GM12878 (cell line): Measurements from ENCODE around the gene GMIP. TPM values are rescaled to one million over a fixed set of nuclear protein-coding genes. Genes with fewer than 3 reads are reported as not detected.
A peak's percentile ranks its signal among the peaks of the same experiment; 100 is the strongest.

Experiments
- BMI1 ChIP-seq: fragments of 450-650 bp; IDR thresholded peaks from 2 replicates; pipeline ENCODE4 v1.6.1; 2016; ENCODE audit warnings: mild to moderate bottlenecking, moderate library complexity, borderline replicate concordance
- BRCA1 ChIP-seq: IDR thresholded peaks from 2 replicates; pipeline ENCODE4 v1.6.1; 2011; ENCODE audit warnings: low read depth, low read length, improper control_type of control experiment
- DPF2 ChIP-seq: fragments of 450-650 bp; IDR thresholded peaks from 2 replicates; pipeline ENCODE4 v1.6.1; 2017; ENCODE audit warnings: mild to moderate bottlenecking
- JUND ChIP-seq: IDR thresholded peaks from 2 replicates; pipeline ENCODE4 v1.6.1; 2012; ENCODE audit warnings: low read depth, mild to moderate bottlenecking, low read length, improper control_type of control experiment, moderate library complexity
- MYB ChIP-seq: fragments of 150-350 bp; IDR thresholded peaks from 2 replicates; pipeline ENCODE4 v1.6.1; 2014; ENCODE audit warnings: mild to moderate bottlenecking, low read depth, low read length, borderline replicate concordance
- NBN ChIP-seq: fragments of 450-650 bp; IDR thresholded peaks from 2 replicates; pipeline ENCODE4 v1.6.1; 2016
- POLR2AphosphoS5 ChIP-seq: IDR thresholded peaks from 2 replicates; pipeline ENCODE4 v1.6.1; 2011; ENCODE audit warnings: mild to moderate bottlenecking, low read length, inconsistent platforms
- RAD51 ChIP-seq: fragments of 450-650 bp; IDR thresholded peaks from 2 replicates; pipeline ENCODE4 v1.6.1; 2016; ENCODE audit warnings: moderate library complexity, mild to moderate bottlenecking, inconsistent platforms
- RUNX3 ChIP-seq: IDR thresholded peaks from 2 replicates; pipeline ENCODE4 v1.6.1; 2012; ENCODE audit warnings: low read length, inconsistent platforms
- SRF ChIP-seq, 2 experiments: IDR thresholded peaks; 2 replicates each; pipeline ENCODE4 v1.6.1; 2011; ENCODE audit warnings: low read depth in 2 of 2, low read length in 2 of 2, mild to moderate bottlenecking in 1 of 2, moderate library complexity in 1 of 2
- TAF1 ChIP-seq: IDR thresholded peaks from 2 replicates; pipeline ENCODE4 v1.6.1; 2011; ENCODE audit warnings: mild to moderate bottlenecking, low read depth, low read length, borderline replicate concordance
- TCF12 ChIP-seq: IDR thresholded peaks from 2 replicates; pipeline ENCODE4 v1.6.1; 2011; ENCODE audit warnings: low read depth, mild to moderate bottlenecking, low read length
- ZNF24 ChIP-seq: fragments of 450-650 bp; IDR thresholded peaks from 2 replicates; pipeline ENCODE4 v1.6.1; 2017; ENCODE audit warnings: antibody characterized with exemption, mild to moderate bottlenecking
- ZNF384 ChIP-seq: IDR thresholded peaks from 2 replicates; pipeline ENCODE4 v1.6.1; 2012; ENCODE audit warnings: low read depth, mild to moderate bottlenecking, low read length, improper control_type of control experiment, borderline replicate concordance
- ZNF592 ChIP-seq: fragments of 450-650 bp; IDR thresholded peaks from 2 replicates; pipeline ENCODE4 v1.6.1; 2017; ENCODE audit warnings: mild to moderate bottlenecking, moderate library complexity
- polyA plus RNA-seq, 11 experiments: library from polyadenylated mRNA; depleted of rRNA in 4 of 11; unstranded in 6 of 11; stranded (reverse) in 5 of 11; fragments of >200 nt; fragmentation: Nextera tagmentation in 4 of 11; fragmentation: Illumina TruSeq in 1 of 11; extraction: Ambion mirVana in 4 of 11; extraction: Trizol in 1 of 11; gene quantifications; 1 replicate in 1 of 11; 2 replicates in 10 of 11; pipeline versions ENCODE4 v1.2.1 to v1.2.3, GENCODE V29; 2011 to 2016; ENCODE audit warnings: inconsistent platforms in 2 of 11, missing spikeins in 2 of 11, low read depth in 1 of 11
- total RNA-seq, 4 experiments: library from RNA; depleted of rRNA in 3 of 4; stranded (reverse); fragments of >200 nt in 3 of 4; fragmentation: Illumina TruSeq in 1 of 4; extraction: Trizol in 1 of 4; gene quantifications; 2 replicates each; pipeline versions ENCODE4 v1.2.1 to v1.2.3, GENCODE V29; 2013 to 2021
- TF ChIP-seq, protein P1 (sequence below): IDR thresholded peaks from 2 replicates; pipeline ENCODE4 v1.6.1; 2012; ENCODE audit warnings: improper control_type of control experiment, low read depth, low read length; ENCODE audit not compliant: insufficient replicate concordance
- TF ChIP-seq, protein P2 (sequence below): IDR thresholded peaks from 2 replicates; pipeline ENCODE4 v1.6.1; 2011; ENCODE audit warnings: mild to moderate bottlenecking, low read depth, low read length, moderate library complexity; ENCODE audit not compliant: insufficient replicate concordance

GMIP gene
- total and polyA plus RNA-seq, 10 of the 15 experiments (the other 5 are each of a cell fraction or from before 2014, with no cell fraction given) = 1.5 to 63.5 (median 22.3) TPM

GRCh38 chr19:19591133-19591825 lies 52.2 kb downstream of the GMIP start (continued):
- TF ChIP-seq JUND = no peak
- TF ChIP-seq, protein P1, sequence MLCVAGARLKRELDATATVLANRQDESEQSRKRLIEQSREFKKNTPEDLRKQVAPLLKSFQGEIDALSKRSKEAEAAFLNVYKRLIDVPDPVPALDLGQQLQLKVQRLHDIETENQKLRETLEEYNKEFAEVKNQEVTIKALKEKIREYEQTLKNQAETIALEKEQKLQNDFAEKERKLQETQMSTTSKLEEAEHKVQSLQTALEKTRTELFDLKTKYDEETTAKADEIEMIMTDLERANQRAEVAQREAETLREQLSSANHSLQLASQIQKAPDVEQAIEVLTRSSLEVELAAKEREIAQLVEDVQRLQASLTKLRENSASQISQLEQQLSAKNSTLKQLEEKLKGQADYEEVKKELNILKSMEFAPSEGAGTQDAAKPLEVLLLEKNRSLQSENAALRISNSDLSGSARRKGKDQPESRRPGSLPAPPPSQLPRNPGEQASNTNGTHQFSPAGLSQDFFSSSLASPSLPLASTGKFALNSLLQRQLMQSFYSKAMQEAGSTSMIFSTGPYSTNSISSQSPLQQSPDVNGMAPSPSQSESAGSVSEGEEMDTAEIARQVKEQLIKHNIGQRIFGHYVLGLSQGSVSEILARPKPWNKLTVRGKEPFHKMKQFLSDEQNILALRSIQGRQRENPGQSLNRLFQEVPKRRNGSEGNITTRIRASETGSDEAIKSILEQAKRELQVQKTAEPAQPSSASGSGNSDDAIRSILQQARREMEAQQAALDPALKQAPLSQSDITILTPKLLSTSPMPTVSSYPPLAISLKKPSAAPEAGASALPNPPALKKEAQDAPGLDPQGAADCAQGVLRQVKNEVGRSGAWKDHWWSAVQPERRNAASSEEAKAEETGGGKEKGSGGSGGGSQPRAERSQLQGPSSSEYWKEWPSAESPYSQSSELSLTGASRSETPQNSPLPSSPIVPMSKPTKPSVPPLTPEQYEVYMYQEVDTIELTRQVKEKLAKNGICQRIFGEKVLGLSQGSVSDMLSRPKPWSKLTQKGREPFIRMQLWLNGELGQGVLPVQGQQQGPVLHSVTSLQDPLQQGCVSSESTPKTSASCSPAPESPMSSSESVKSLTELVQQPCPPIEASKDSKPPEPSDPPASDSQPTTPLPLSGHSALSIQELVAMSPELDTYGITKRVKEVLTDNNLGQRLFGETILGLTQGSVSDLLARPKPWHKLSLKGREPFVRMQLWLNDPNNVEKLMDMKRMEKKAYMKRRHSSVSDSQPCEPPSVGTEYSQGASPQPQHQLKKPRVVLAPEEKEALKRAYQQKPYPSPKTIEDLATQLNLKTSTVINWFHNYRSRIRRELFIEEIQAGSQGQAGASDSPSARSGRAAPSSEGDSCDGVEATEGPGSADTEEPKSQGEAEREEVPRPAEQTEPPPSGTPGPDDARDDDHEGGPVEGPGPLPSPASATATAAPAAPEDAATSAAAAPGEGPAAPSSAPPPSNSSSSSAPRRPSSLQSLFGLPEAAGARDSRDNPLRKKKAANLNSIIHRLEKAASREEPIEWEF = no peak
- 0 out of 2 replicates have a peak, but pooled peaks have one; percentile 9 for TF ChIP-seq TCF12
- no peak for TF ChIP-seq BMI1
- TF ChIP-seq ZNF24 = no peak
- 0 out of 2 replicates have a peak, but pooled peaks have one; percentile 25 for TF ChIP-seq TAF1
- TF ChIP-seq MYB = no peak
- TF ChIP-seq POLR2AphosphoS5 = peak; percentile 46; the same call in 1 of the 2 replicates
- TF ChIP-seq RUNX3 = peak; percentile 41; the same call in 1 of the 2 replicates
- TF ChIP-seq, protein P2, sequence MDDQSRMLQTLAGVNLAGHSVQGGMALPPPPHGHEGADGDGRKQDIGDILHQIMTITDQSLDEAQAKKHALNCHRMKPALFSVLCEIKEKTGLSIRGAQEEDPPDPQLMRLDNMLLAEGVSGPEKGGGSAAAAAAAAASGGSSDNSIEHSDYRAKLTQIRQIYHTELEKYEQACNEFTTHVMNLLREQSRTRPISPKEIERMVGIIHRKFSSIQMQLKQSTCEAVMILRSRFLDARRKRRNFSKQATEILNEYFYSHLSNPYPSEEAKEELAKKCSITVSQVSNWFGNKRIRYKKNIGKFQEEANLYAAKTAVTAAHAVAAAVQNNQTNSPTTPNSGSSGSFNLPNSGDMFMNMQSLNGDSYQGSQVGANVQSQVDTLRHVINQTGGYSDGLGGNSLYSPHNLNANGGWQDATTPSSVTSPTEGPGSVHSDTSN = peak; percentile 75
- no peak for TF ChIP-seq BRCA1
- peak; percentile 74; the same call in 1 of the 2 replicates for TF ChIP-seq ZNF592
- peak; percentile 57; the same call in 1 of the 2 replicates for TF ChIP-seq DPF2
- no peak for TF ChIP-seq ZNF384
- TF ChIP-seq NBN = 0 out of 2 replicates have a peak, but pooled peaks have one; percentile 59
- TF ChIP-seq RAD51 = peak; percentile 29; the same call in 1 of the 2 replicates
- 0 out of 4 replicates have a peak, but pooled peaks of 1 of the 2 experiments have one; percentile 19 for TF ChIP-seq SRF (IDR thresholded peaks at IDR 0.05; ENCODE audit: low read depth in 2 of 2, low read length in 2 of 2)
